GM18507 (cell line): ENCODE results near the gene OPRD1.
"Not testable (repeated sequence)": the region's sequence is repeated elsewhere in the genome, so short reads cannot be mapped to it uniquely, and the experiment has no call there.

Source experiments
- DNase-seq: peaks from one replicate; pipeline ENCODE4 v3.0.0; 2011; ENCODE audit warnings: low read depth; ENCODE audit not compliant: insufficient read length; ENCODE audit errors: extremely low spot score
- FAIRE-seq: peaks from 2 replicates; lab custom pipeline; 2011; peaks lifted over from hg19 to GRCh38; lab: Jason Lieb, UNC

Gene OPRD1

GRCh38 chr1:28811766-28812668 lies at the start of gene OPRD1:
Gene OPRD1 (plus strand): TSS chr1:28812170. CDS start chr1:28812384, 214 bp downstream.
- FAIRE-seq, result no peak
- DNase-seq, result no peak

GRCh38 chr1:28766532-28767183 lies 45.3 kb upstream of the OPRD1 start:
- no peak for DNase-seq
- no peak for FAIRE-seq

- DNase-seq, result no peak
- no peak for FAIRE-seq
Observed at GRCh38 chr1:28770601-28771165, 41.3 kb upstream of the OPRD1 start.

- DNase-seq, FAIRE-seq: not testable (repeated sequence)
Observed at GRCh38 chr1:28771921-28772320, 40.0 kb upstream of the OPRD1 start.

GRCh38 chr1:28773105-28773504 lies 38.9 kb upstream of the OPRD1 start:
- DNase-seq (no peak), FAIRE-seq (no peak)

GRCh38 chr1:28775121-28775942 lies 36.6 kb upstream of the OPRD1 start:
- DNase-seq (peak; percentile 48), FAIRE-seq (peak; percentile 73)

GRCh38 chr1:28776341-28776740 lies 35.6 kb upstream of the OPRD1 start:
- DNase-seq, result no peak
- FAIRE-seq, result no peak

GRCh38 chr1:28778021-28778420 lies 33.9 kb upstream of the OPRD1 start:
- DNase-seq, result no peak
- FAIRE-seq, result no peak

- DNase-seq, result no peak
Observed at GRCh38 chr1:28779751-28780408, 32.1 kb upstream of the OPRD1 start.

GRCh38 chr1:28781305-28781704 lies 30.7 kb upstream of the OPRD1 start:
- DNase-seq, result no peak
- FAIRE-seq, result no peak

More at GRCh38 chr1:28779751-28780408, 32.1 kb upstream of the OPRD1 start:
- no peak for FAIRE-seq

- FAIRE-seq (no peak), DNase-seq (no peak)
Observed at GRCh38 chr1:28782011-28782410, 30.0 kb upstream of the OPRD1 start.

GRCh38 chr1:28783363-28783762 lies 28.6 kb upstream of the OPRD1 start:
- no peak for FAIRE-seq
- DNase-seq, result no peak

GRCh38 chr1:28789412-28789811 lies 22.6 kb upstream of the OPRD1 start:
- DNase-seq (no peak), FAIRE-seq (no peak)

- DNase-seq (no peak), FAIRE-seq (no peak)
Observed at GRCh38 chr1:28789816-28790215, 22.2 kb upstream of the OPRD1 start.

GRCh38 chr1:28790377-28791035 lies 21.5 kb upstream of the OPRD1 start:
- DNase-seq (no peak), FAIRE-seq (no peak)

- not testable (repeated sequence) for FAIRE-seq
Observed at GRCh38 chr1:28791929-28792328, 20.0 kb upstream of the OPRD1 start.

GRCh38 chr1:28792644-28793121 lies 19.3 kb upstream of the OPRD1 start:
- FAIRE-seq (no peak), DNase-seq (no peak)

More at GRCh38 chr1:28791929-28792328, 20.0 kb upstream of the OPRD1 start:
- DNase-seq, result not testable (repeated sequence)

- DNase-seq, FAIRE-seq: not testable (repeated sequence)
Observed at GRCh38 chr1:28794582-28794981, 17.4 kb upstream of the OPRD1 start.
